ENCODE data around the gene NTM.

- no peak for TF ChIP-seq POLR2AphosphoS5 (IDR thresholded peaks at IDR 0.05; ENCODE audit: low read depth)
- no peak for TF ChIP-seq CTCF (IDR thresholded peaks at IDR 0.05; ENCODE audit: insufficient read depth, low read length)
Measured at GRCh38 chr11:132142121-132142520, 771.7 kb downstream of the NTM start.
